Esophagus squamous epithelium (tissue), 5 donors: ENCODE data around the gene DUS1L. TPM values are rescaled to one million over a fixed set of nuclear protein-coding genes. Genes with fewer than 3 reads are reported as not detected.
A peak's percentile ranks its signal among the peaks of the same experiment; 100 is the strongest.

Experiments used
- DNase-seq: peaks from one replicate; lab custom pipeline; 2025; lab: John Stamatoyannopoulos, UW
- H3K27ac ChIP-seq, 4 donors: fragments of 200-600 bp; sonication (generic); one replicate each; pipeline ENCODE4 v1.5.1; 2016 to 2019; ENCODE audit warnings: mild to moderate bottlenecking in 1 of 4
- H3K27me3 ChIP-seq, 4 donors: fragments of 200-600 bp; sonication (generic); 1 replicate in 3 of 4; 2 replicates in 1 of 4; pipeline versions ENCODE4 v1.5.1 to v1.6.0; 2017 to 2021; ENCODE audit warnings: antibody characterized with exemption in 1 of 4
- H3K36me3 ChIP-seq, 3 donors: fragments of 200-600 bp; sonication (generic); one replicate each; pipeline ENCODE4 v1.5.1; 2016 to 2019
- H3K4me1 ChIP-seq, 3 donors: fragments of 200-600 bp; sonication (generic); one replicate each; pipeline ENCODE4 v1.5.1; 2017 to 2019
- H3K4me3 ChIP-seq, 4 donors: fragments of 200-600 bp; sonication (generic); 1 replicate in 3 of 4; 2 replicates in 1 of 4; pipeline ENCODE4 v1.5.1; 2016 to 2019; ENCODE audit warnings: mild to moderate bottlenecking in 2 of 4, moderate library complexity in 1 of 4
- H3K9me3 ChIP-seq, 3 donors: fragments of 200-600 bp; sonication (generic); one replicate each; pipeline ENCODE4 v1.5.1; 2016 to 2019
- POLR2A ChIP-seq, 4 donors: fragments of 450-650 bp; IDR thresholded peaks; one replicate each; pipeline ENCODE4 v1.6.1; 2017; ENCODE audit warnings: antibody characterized with exemption in 4 of 4, mild to moderate bottlenecking in 4 of 4, moderate library complexity in 3 of 4
- WGBS, 2 donors: methylation state at CpG; one replicate each; pipeline ENCODE4 v1.1.5; 2018; 5-methylcytosine and 5-hydroxymethylcytosine counted together
- intact Hi-C: fragments of 100-400 bp; cut with DNase I; formaldehyde crosslinking; loops from one replicate; pipeline ENCODE4 v1.15.0; 2022
- total RNA-seq, 4 donors: library from RNA; depleted of rRNA; stranded (reverse); fragments of >200 nt; gene quantifications; one replicate each; pipeline ENCODE4 v1.1.0, GENCODE V29; 2016
- TF ChIP-seq, protein P1 (sequence below), 6 experiments: fragments of 450-650 bp in 4 of 6; fragments of 200-600 bp in 2 of 6; sonication (generic) in 2 of 6; IDR thresholded peaks; one replicate each; pipeline ENCODE4 v1.5.1; 2016 to 2019; ENCODE audit warnings: antibody characterized with exemption in 6 of 6, mild to moderate bottlenecking in 4 of 6, moderate library complexity in 4 of 6
- donor health status: DM: yes; HTN: yes; CAD: no.

Gene DUS1L
- total RNA-seq, 4 donors from 2014 or later, result 53.3 to 125 (median 105) TPM

- Histone ChIP-seq H3K27ac (peak overlapping the region; percentile 91 to 99 (median 98)), H3K27me3 (no peaks in the 10 kb centered on the region), H3K4me3 (peak overlapping the region; percentile 60 to 95 (median 86)), H3K36me3 (peaks cover 22 to 40% (median 25%) of the 10 kb centered on the region in 3 donors), H3K9me3 (no peaks in the 10 kb centered on the region), H3K4me1 (peaks cover 33 to 61% (median 34%) of the 10 kb centered on the region in 3 donors)
- TF ChIP-seq, protein P1, sequence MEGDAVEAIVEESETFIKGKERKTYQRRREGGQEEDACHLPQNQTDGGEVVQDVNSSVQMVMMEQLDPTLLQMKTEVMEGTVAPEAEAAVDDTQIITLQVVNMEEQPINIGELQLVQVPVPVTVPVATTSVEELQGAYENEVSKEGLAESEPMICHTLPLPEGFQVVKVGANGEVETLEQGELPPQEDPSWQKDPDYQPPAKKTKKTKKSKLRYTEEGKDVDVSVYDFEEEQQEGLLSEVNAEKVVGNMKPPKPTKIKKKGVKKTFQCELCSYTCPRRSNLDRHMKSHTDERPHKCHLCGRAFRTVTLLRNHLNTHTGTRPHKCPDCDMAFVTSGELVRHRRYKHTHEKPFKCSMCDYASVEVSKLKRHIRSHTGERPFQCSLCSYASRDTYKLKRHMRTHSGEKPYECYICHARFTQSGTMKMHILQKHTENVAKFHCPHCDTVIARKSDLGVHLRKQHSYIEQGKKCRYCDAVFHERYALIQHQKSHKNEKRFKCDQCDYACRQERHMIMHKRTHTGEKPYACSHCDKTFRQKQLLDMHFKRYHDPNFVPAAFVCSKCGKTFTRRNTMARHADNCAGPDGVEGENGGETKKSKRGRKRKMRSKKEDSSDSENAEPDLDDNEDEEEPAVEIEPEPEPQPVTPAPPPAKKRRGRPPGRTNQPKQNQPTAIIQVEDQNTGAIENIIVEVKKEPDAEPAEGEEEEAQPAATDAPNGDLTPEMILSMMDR (IDR thresholded peaks at IDR 0.05), result no peak
- no peak for TF ChIP-seq POLR2A (IDR thresholded peaks at IDR 0.05)
- whole genome bisulfite sequencing, 2 donors, result no CpG with 5 or more reads among the region's 36 CpGs
- no peak for DNase-seq
- intact Hi-C loops, result no loop called here
Observed at GRCh38 chr17:82097919-82098168, 32.2 kb upstream of the DUS1L start.

DNA sequence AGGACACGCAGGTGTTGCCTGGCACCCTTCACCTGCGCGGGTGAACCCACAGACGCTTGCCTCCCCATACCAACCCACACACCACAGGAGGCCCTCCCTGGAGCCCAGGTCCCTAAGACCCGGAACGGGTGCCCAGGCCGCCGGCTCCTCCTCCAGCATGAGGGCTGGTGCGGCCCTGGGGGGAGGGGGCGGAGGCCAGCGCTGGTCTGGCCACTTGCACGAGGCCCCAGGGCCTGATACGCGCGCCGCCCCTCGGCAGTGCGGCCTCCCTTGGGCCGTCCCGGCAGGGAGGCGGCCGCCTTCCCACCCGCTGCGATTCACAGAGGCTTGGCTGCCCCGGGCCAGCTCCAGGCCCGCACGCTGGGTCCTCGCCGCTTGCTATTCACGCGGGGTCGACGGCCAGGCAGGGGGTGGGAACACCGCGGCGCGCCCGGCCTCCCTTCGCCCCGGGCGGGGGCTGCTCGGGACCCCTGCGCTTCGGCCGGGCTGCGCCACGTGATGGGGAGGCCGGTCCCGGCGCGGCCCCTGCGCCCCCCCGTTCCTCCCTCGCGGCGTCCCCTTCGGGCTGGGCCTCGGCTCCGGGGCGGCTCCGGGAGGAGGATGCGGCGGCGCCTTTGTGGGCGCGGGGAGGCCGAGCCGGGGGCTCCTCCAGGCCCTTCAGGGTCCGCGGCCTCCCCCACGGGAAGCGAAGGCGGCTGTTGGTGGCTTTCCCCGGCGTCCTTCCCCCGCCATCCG, 31.7 kb upstream of the DUS1L start:
- no peak for DNase-seq
- Histone ChIP-seq H3K27me3 (no peaks in the 10 kb centered on the region), H3K4me1 (peaks cover 33 to 60% (median 34%) of the 10 kb centered on the region in 3 donors), H3K4me3 (peak overlapping the region; percentile 60 to 95 (median 86)), H3K36me3 (peaks cover 27 to 45% (median 30%) of the 10 kb centered on the region in 3 donors), H3K9me3 (no peaks in the 10 kb centered on the region), H3K27ac (peak overlapping the region; percentile 91 to 99 (median 98))
- WGBS, 2 donors, result 0% methylated on average over 2 of the region's 77 CpGs; no CpG with 5 or more reads in 1 of the 2 donors
- intact Hi-C loops, result no loop called here
- TF ChIP-seq POLR2A (IDR thresholded peaks at IDR 0.05), result no peak
- TF ChIP-seq, protein P1 (IDR thresholded peaks at IDR 0.05), result no peak

DNA sequence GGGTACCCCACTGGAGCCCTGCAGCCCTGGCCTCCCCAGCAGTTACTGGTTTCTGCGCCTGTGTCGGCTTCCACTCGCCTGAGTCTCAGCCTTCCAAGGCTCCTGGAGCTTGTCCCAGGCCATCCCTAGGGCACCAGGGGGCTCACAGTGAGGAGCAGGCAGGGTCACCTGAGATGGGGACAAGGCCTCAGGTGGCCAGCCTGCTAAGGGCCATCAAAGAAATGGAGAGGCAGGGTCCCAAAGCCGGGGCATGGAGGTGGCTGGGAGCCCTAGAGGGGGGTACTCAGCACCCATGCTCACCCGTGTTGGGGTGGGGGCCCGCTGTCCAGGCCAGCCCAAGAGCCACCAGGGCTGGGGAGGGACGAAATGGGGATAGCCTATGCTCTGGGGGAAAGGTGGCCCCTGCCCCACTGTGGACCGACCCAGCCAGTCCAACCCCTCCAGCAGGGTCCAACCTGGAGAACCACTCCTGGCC, 31.1 kb upstream of the DUS1L start:
- WGBS, 2 donors, result 27% methylated on average over 3 of the region's 8 CpGs; no CpG with 5 or more reads in 1 of the 2 donors
- peaks cover 33 to 58% (median 34%) of the 10 kb centered on the region in 3 donors for H3K4me1 ChIP-seq

DNA sequence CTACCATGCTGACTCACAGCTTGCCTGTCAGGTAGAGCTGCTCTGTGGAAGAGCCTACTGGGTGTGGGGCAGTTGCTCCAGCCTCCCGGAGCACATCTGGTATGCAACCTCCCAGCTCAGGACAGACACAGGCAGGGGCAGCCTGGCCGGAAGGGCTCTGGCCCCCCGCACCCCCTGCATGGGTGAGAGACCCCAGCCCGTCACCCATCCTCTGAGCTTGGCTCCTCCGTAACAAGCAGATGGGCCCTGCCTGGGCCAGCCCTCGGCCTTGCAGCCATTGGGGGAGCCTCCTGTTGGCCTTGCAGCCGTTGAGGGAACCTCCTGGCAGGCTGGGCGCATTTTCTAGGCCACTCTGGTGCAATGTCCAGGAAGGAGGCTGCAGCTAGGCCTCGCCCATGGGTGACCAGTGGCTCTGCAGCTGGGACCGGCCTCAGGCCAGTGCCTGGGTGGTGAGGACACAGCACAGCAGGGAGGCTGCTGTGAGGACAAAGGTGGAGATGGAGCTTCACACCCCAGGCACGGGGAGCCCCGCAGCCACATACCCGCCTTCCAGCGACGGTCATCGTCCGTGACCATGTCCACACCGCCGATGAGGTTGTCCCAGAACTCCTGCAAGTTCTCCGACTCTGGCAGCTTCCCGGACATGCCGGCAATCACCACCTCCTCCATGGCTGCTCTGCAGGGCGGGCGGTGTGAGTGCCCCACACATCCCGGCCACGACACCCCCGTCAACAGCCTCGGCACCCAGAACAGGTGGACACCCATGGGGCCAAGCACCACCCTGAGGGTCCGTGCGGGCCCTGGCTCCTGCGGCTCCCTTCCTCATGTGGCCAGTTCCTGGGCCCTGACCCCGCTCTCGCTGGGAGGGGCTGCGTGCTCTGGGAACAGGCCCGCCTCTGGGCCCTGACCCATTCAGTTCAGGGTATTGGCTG, 30.4 kb upstream of the DUS1L start:
- 80 to 93% methylated on average over 2 to 4 of the region's 35 CpGs for WGBS, 2 donors
- Histone ChIP-seq H3K4me3 (peak overlapping the region; percentile 60 to 95 (median 86)), H3K36me3 (peaks cover 39 to 58% (median 43%) of the 10 kb centered on the region in 3 donors), H3K27me3 (no peaks in the 10 kb centered on the region), H3K9me3 (no peaks in the 10 kb centered on the region), H3K27ac (peak overlapping the region in 3 of 4 donors; percentile 91 to 99 (median 96)), H3K4me1 (peaks cover 31 to 51% (median 34%) of the 10 kb centered on the region in 3 donors)
- intact Hi-C loops, result no loop called here
- TF ChIP-seq, protein P1 (IDR thresholded peaks at IDR 0.05), result no peak
- no peak for TF ChIP-seq POLR2A (IDR thresholded peaks at IDR 0.05)
- DNase-seq, result no peak

More for the DNA sequence above, 31.1 kb upstream of the DUS1L start:
- intact Hi-C loops, result no loop called here
- Histone ChIP-seq H3K36me3 (peaks cover 32 to 51% (median 36%) of the 10 kb centered on the region in 3 donors), H3K4me3 (peak overlapping the region; percentile 60 to 95 (median 86)), H3K27me3 (no peaks in the 10 kb centered on the region), H3K27ac (peak overlapping the region; percentile 91 to 99 (median 98)), H3K9me3 (no peaks in the 10 kb centered on the region)
- TF ChIP-seq POLR2A (IDR thresholded peaks at IDR 0.05), result no peak
- TF ChIP-seq, protein P1 (IDR thresholded peaks at IDR 0.05), result no peak
- no peak for DNase-seq
